A549 treated with AZD2906 at 1 μM for 4 hours (cell line): Measurements from ENCODE around the gene LDAH. TPM values are rescaled to one million over a fixed set of nuclear protein-coding genes. Genes with fewer than 3 reads are reported as not detected.

Experiments
- total RNA-seq: library from RNA; stranded (reverse); fragments of 200-300 nt; extraction: Qiagen RNA extraction; gene quantifications from 5 replicates; pipeline ENCODE4 v1.2.3, GENCODE V29; 2022

The LDAH gene
- total RNA-seq = 16.4 to 20.6 TPM (median 18.1 TPM) in 5 replicates

GRCh38 chr2:20822535-20823490, at the start of gene LDAH:
Gene LDAH (minus strand): TSS chr2:20823101. CDS start chr2:20801463, 21,638 bp downstream.

GRCh38 chr2:20666304-20667150, 156.4 kb downstream of the LDAH start, which contains the start of gene GDF7:
Gene GDF7 (plus strand): TSS chr2:20667144. CDS start chr2:20667240, 96 bp downstream.

GRCh38 chr2:20650877-20651730, 171.8 kb downstream of the LDAH start, which contains the start of gene HS1BP3:
Gene HS1BP3 (minus strand): TSS chr2:20651098. CDS start chr2:20651063, 35 bp downstream.

Other genes starting within 250 kb of the LDAH start
- 43.2 to 53.3 TPM (median 47.0 TPM) in 5 replicates for gene HS1BP3, start 172.0 kb downstream of the LDAH start, total RNA-seq
- gene GDF7, start 156.0 kb downstream of the LDAH start, total RNA-seq = 0.09 to 0.14 TPM (median 0.13 TPM) in 5 replicates
- gene APOB, start 221.0 kb upstream of the LDAH start, total RNA-seq = under 0.01 to 0.14 TPM (median 0.04 TPM) in 4 of 5 replicates, not detected in the other